Tongue (tissue), 2 donors: ENCODE results near the gene RASSF8. TPM values are rescaled to one million over a fixed set of nuclear protein-coding genes. Genes with fewer than 3 reads are reported as not detected.

ENCODE experiments used
- DNase-seq: peaks from one replicate; pipeline ENCODE4 v3.0.0-alpha.2; 2015
- total RNA-seq: library from RNA; depleted of rRNA; stranded (reverse); fragments of >200 nt; gene quantifications from one replicate; pipeline ENCODE4 v1.2.3, GENCODE V29; 2014

RASSF8 gene
- total RNA-seq, 1 donor from 2014 or later: 51.0 TPM

GRCh38 chr12:26126340-26127284, 168.1 kb downstream of the RASSF8 start:
- peak; percentile 85 for DNase-seq

GRCh38 chr12:26127404-26127803, 168.9 kb downstream of the RASSF8 start:
- DNase-seq: no peak

GRCh38 chr12:26128168-26128567, 169.7 kb downstream of the RASSF8 start:
- no peak for DNase-seq

Other genes with a start within 250 kb of the RASSF8 start
- 8.2 TPM for gene BHLHE41, start 166.4 kb downstream of the RASSF8 start, total RNA-seq
- 177 TPM for gene SSPN, start 236.9 kb downstream of the RASSF8 start, total RNA-seq